Measurements from ENCODE around the gene ZG16.
A peak's percentile ranks its signal among the peaks of the same experiment; 100 is the strongest.
"Not testable (repeated sequence)": the region's sequence is repeated elsewhere in the genome, so short reads cannot be mapped to it uniquely, and the experiment has no call there.

ZG16 gene, protein sequence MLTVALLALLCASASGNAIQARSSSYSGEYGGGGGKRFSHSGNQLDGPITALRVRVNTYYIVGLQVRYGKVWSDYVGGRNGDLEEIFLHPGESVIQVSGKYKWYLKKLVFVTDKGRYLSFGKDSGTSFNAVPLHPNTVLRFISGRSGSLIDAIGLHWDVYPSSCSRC

DNA sequence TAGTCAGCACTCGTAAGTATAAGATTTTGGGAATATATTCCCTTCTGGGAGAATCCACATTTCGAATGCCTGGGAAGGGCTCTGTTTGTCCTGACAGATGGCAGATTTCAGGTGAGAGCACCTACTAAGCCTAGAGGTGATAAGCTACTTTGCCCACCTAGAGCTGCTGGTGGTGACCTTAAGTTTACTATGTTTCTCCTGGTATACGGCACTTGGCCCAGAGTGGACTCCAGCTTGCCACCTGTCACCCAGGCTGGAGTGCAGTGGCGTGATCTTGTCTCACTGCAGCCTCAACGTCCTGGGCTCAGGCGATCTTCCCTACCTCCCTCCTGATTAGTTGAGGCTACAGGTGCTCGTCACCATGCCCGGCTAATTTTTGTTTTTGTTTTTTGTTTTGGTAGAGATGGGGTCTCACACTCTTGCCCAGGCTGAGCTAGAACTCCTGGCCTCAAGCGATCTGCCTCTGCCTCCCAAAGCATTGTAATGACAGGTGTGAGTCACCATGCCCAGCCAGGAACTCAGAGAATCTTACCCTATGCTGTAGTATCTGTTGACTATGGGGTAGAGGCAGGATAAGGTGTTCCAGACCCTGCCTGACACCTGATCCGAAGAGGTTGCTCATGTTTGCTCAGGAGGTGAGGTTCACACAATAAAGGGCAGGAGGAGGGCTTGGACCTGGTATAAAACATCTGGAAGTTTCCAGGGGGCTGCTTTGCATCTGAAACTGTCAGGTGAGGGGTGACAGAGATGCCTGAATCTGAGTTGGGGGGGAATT is at the start of gene ZG16:
TSS of gene ZG16 (plus strand) at position 681 of the 775 bp plus-strand sequence. CDS start 1,011 bp downstream, outside the sequence.
- DNase-seq: no peak

DNA sequence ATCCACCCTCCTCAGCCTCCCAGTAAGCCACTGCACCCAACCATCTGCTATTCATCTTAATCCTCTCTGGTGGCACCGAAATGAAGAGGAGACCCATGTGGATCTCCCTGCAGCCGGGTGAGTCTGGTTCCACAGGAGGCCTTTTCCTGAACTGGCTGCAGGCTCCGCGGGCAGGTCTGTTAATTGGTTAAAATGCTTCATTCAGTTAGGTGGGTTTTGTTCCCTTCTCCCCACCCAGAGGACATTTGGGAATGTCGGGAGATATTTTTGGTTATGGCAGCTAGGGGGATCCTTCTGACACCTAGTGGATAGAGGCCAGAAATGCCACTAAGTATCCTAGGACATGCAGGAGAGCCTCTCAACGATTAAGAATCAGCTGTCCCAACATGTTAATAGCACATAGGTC is 48.9 kb upstream of the ZG16 start:
- DNase-seq: peak; percentile 57

DNA sequence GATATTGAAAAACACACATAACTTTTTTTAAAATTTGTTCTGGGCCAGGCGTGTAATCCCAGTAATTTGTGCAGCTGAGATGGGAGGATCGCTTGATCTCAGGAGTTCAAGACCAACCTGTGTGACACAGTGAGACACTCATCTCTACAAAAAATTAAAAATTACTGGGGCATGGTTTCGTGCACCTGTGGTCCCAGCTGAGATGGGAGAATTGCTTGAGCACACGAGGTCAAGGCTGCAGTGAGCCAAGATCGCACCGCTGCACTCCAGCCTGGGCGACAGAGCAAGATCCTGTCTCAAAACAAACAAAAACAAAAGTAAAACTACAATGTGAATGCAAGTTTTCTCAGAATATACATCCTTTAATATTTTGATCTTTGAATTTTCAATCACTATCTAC is 47.4 kb upstream of the ZG16 start:
- no peak for DNase-seq

DNA sequence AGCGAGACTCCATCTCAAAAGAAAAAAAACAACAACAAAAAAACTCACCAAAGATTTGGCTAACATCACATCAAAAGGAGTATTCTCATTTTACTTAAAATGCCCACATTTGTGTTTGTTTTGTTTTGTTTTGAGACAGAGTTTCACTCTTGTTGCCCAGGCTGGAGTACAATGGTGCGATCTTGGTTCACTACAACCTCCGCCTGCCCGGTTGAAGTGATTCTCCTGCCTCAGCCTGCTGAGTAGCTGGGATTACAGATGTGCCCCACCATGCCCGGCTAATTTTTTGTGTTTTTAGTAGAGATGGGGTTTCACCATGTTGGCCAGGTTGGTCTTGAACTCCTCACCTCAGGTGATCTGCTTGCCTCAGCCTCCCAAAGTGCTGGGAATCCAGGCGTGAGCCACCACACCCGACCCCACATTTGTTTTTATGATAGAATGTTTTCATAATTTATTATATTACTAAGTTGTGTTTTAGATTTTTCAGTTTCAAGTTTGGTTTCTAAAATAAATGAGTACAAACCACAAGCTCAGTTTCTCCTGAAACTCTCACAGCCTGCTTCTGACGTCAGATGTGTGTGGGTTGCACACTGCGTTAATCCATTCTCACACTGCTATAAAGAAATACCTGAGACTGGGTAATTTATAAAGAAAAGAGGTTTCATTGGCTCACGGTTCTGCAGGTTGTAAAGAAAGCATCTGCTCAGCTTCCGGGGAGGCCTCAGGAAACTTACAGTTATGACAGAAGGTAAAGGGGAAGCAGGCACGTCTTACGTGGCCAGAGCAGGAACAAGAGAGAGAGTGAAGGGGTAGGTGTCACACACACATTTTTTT is 46.1 kb upstream of the ZG16 start:
- not testable (repeated sequence) for DNase-seq

DNA sequence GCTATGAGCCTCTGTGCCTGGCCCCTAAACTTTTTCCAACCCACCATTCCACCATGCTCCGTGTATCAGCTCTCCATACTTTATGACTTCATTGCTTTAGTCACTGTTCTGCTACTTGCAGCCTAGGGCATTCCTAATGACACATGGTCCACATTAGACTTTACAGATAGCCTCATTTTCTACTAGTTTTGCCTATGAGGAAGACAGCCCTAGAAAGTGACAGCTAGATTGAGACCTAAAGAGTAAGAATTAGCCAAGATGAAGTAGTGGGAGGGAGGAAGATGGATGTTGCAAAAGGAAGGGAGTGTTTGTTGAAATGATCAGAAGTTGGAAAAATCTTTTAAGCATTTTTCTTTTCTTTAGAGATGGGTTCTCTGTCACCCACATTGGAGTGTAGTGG is 43.3 kb upstream of the ZG16 start:
- no peak for DNase-seq

- DNase-seq: no peak
Observed at GRCh38 chr16:29736112-29736511, 41.9 kb upstream of the ZG16 start.

- DNase-seq: no peak
Observed at GRCh38 chr16:29736764-29737163, 41.3 kb upstream of the ZG16 start.

DNA sequence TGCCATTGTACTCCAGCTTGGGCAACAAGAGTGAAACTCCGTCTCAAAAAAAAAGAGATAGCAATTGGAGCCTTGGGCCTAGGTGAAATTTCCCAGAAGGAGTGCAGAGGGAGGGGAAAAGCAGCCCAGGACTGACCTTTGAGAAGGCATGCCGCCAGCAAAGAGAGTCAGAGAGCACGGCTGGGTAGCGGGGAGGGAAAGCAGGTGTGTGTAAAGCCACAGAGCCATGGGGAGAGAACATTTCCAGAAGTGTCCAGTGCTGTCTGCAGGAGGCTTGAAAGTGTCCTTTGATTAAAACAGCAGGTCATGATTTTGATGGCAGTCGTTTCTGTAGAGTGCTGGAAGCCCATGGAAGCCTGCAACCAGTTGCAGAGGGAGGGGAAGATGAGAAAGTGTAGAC is 40.3 kb upstream of the ZG16 start:
- DNase-seq: no peak

DNA sequence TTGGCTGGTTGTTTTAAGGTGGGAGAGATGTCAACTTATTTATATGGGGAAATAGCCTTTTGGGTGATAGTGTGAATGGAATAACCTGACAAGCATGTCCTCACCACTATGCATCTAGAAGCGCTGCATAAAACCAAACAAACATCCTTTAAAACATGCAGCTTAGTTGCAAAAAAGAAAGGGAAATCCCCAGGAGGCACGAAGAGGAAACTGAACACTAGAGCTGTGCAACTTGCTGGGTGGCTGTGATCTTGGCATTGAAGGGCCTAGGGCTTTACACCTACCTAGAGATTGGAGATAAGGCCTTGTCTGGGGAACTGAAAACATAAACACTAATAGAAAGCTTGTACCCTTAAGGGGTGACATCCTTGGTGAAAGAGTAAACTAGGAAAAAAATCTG is 39.5 kb upstream of the ZG16 start:
- DNase-seq: no peak

DNA sequence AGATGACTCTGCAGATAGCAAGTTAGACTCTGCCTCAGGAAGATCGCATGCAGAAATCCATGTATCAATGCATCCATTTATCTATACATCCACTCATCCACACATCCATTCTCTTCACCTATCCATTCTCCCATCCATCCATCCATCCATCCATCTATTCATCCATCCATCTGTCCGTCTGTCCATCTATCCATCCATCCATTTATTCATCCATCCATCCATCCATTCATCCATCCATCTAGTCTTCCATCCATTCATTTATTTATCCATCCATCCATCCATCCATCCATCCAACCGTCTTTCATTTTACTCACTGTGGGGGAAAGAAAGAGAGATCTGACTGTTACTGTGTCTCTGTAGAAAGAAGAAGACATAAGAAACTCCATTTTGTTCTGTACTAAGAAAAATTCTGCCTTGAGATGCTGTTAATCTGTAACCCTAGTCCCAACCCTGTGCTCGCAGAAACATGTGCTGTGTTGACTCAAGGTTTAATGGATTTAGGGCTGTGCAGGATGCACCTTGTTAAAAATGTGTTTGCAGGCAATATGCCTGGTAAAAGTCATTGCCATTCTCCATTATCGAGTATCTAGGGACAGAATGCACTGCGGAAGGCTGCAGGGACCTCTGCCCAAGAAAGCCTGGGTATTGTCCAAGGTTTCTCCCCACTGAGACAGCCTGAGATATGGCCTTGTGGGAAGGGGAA is 38.0 kb upstream of the ZG16 start:
- not testable (repeated sequence) for DNase-seq

DNA sequence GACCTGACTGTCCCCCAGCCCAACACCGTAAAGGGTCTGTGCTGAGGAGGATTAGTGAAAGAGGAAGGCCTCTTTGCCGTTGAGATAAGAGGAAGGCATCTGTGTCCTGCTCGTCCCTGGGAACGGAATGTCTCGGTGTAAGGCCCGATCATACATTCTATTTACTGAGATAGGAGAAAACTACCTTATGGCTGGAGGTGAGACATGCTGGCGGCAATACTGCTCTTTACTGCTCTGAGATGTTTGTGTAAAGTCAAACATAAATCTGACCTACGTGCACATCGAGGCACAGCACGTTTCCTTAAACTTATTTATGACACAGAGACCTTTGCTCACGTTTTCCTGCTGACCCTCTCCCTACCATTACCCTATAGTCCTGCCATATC is 37.4 kb upstream of the ZG16 start:
- DNase-seq: not testable (repeated sequence)

GRCh38 chr16:29742683-29743275 is 35.3 kb upstream of the ZG16 start:
- DNase-seq: no peak

GRCh38 chr16:29743475-29743826 is 34.6 kb upstream of the ZG16 start:
- DNase-seq: no peak

- DNase-seq: no peak
Observed at GRCh38 chr16:29743827-29744531, 34.1 kb upstream of the ZG16 start.

DNA sequence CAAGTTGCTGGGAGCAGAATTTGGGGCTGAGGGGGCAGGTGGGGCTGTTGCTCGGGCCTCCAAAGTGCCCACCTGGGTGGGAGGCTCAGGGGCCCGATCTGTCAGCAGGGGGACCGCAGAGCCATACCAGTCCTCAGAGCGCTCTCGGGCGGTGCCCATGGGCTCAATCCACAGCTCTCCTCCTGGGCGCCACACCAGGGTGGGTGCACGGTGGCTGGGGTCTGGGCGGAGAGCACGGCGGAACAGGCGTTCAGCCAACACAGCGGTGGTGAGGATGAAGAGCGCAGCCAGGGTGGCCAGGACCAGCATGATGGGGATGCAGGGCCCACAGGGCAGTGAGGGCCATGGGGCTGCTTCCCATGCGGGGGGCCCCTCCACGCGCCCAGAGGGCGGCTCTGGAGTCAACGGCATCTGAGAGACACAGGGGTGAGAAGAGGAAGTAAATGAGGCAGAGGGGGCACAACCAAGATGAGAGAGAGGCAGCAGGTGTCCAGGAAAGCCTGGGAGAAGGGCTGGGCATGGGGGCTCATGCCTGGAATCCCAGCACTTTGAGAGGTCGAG is 33.4 kb upstream of the ZG16 start:
- DNase-seq: no peak

GRCh38 chr16:29745121-29745852 is 32.8 kb upstream of the ZG16 start:
- no peak for DNase-seq

DNA sequence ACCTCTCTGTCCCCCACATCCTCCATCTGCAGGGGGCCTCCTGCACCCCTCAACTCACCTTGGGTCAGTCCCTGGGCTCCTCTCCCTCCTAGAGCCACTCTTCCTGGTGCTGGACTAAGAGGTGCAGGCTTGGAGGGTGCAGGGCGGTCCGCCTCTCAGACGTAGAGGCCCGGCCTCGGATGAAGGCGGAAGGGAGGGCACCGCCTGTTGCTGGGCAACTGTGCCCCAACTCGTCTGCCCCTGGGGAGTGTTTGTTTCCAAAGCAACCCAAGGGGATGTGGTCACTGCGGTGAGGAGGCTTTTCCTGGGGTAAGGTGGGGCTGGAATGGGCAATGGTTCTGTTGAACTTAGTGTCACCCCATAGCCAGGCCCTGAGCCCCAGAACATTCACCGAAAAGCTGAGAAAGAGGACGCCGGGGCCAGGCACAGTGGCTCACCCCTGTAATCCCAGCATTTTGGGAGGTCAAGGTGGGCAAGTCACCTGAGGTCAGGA is 32.2 kb upstream of the ZG16 start, which contains the start of gene C16orf54:
TSS of gene C16orf54 (minus strand) at position 138 of the 493 bp plus-strand sequence. CDS start 1,039 bp downstream, outside the sequence.
- no peak for DNase-seq

GRCh38 chr16:29746518-29746917 is 31.5 kb upstream of the ZG16 start:
- not testable (repeated sequence) for DNase-seq

- no peak for DNase-seq
Observed at GRCh38 chr16:29747947-29748759, 29.9 kb upstream of the ZG16 start.

DNA sequence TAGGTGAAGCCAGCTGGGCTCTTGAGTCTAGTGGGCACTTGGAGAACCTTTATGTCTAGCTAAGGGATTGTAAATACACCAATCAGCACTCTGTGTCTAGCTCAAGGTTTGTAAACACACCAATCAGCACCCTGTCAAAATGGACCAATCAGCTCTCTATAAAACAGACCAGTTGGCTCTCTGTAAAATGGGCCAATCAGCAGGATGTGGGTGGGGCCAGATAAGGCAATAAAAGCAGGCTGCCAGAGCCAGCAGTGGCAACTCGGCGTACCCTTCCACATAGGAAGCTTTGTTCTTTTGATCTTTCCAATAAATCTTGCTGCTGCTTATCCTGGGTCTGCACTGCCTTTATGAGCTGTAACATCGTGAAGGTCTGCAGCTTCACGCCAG is 29.3 kb upstream of the ZG16 start:
- not testable (repeated sequence) for DNase-seq

Measured in COR-L47 (cell line).